Progenitor cell of endocrine pancreas (in vitro differentiated cells): ENCODE data around the gene SYNC. TPM values are rescaled to one million over a fixed set of nuclear protein-coding genes. Genes with fewer than 3 reads are reported as not detected.

Source experiments
- DNase-seq: peaks from one replicate; pipeline ENCODE4 v3.0.0; 2021; ENCODE audit warnings: low spot score; ENCODE audit not compliant: unreplicated experiment
- H3K27ac Mint-ChIP-seq: 2 replicates; pipeline ENCODE4 v1.8.0; 2021; ENCODE audit warnings: mild to moderate bottlenecking, moderate library complexity, mixed read lengths
- H3K27me3 Mint-ChIP-seq: 2 replicates; pipeline ENCODE4 v1.8.0; 2021; ENCODE audit warnings: mixed read lengths
- H3K36me3 Mint-ChIP-seq: 2 replicates; pipeline ENCODE4 v1.8.0; 2022; ENCODE audit warnings: mixed read lengths; ENCODE audit not compliant: insufficient read depth
- H3K4me1 Mint-ChIP-seq: 2 replicates; pipeline ENCODE4 v1.8.0; 2021; ENCODE audit warnings: low read depth, mixed read lengths
- H3K4me3 Mint-ChIP-seq: 2 replicates; pipeline ENCODE4 v1.8.0; 2021; ENCODE audit warnings: low read depth, mild to moderate bottlenecking, moderate library complexity, mixed read lengths
- H3K9me3 Mint-ChIP-seq: 2 replicates; pipeline ENCODE4 v1.8.0; 2021; ENCODE audit warnings: low read depth, mixed read lengths
- CTCF ChIP-seq: fragments of 200-600 bp; sonication (generic); IDR thresholded peaks from one replicate; pipeline ENCODE4 v1.5.0; 2021; ENCODE audit warnings: antibody characterized with exemption, mild to moderate bottlenecking; ENCODE audit not compliant: unreplicated experiment
- total RNA-seq: library from RNA; stranded (reverse); gene quantifications from 2 replicates; pipeline ENCODE4 v1.2.1, GENCODE V29; 2021

Gene SYNC
- total RNA-seq, 1 donor from 2014 or later, result not detected

GRCh38 chr1:32746130-32746529 is 43.6 kb upstream of the SYNC start:
- TF ChIP-seq CTCF, result no peak
- Mint-ChIP-seq H3K27ac (no peak overlapping the region), H3K4me1 (peaks cover 14% of the 10 kb centered on the region), H3K27me3 (no peaks in the 10 kb centered on the region), H3K9me3 (no peaks in the 10 kb centered on the region), H3K36me3 (peaks cover 8% of the 10 kb centered on the region), H3K4me3 (no peak overlapping the region)
- DNase-seq, result no peak

DNA sequence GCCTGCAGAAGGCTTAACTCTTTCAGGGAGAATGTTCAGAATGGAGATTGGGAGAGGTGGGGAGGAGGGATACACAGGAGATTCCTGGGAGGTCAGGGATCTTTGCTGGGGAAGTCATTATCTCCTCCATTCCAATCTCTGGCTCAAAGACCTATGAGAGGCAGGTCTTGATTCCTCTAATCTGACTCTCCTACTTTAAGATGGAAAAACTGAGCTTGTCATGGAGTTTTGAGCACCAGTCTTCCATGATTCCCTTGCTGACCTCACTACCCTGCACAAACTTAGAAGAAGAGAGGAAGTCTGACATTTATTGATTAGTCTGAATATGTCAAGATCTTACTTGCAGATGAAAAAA is 41.5 kb upstream of the SYNC start:
- peaks cover 8% of the 10 kb centered on the region for H3K36me3 Mint-ChIP-seq
- no peaks in the 10 kb centered on the region for H3K9me3 Mint-ChIP-seq
- peak overlapping the region; percentile 88 for H3K27ac Mint-ChIP-seq
- H3K4me1 Mint-ChIP-seq, result peaks cover 14% of the 10 kb centered on the region
- TF ChIP-seq CTCF, result no peak
- peak overlapping the region; percentile 42 for H3K4me3 Mint-ChIP-seq
- DNase-seq, result no peak
- no peaks in the 10 kb centered on the region for H3K27me3 Mint-ChIP-seq

- Mint-ChIP-seq H3K36me3 (peaks cover 8% of the 10 kb centered on the region), H3K27me3 (no peaks in the 10 kb centered on the region), H3K27ac (peak overlapping the region; percentile 95), H3K4me1 (peaks cover 14% of the 10 kb centered on the region), H3K9me3 (no peaks in the 10 kb centered on the region), H3K4me3 (peak overlapping the region; percentile 84)
- no peak for DNase-seq
- TF ChIP-seq CTCF, result no peak
Observed at GRCh38 chr1:32743380-32744070, 41.0 kb upstream of the SYNC start.

- DNase-seq, result no peak
- peak overlapping the region; percentile 95 for H3K27ac Mint-ChIP-seq
- H3K27me3 Mint-ChIP-seq, result no peaks in the 10 kb centered on the region
- peaks cover 14% of the 10 kb centered on the region for H3K4me1 Mint-ChIP-seq
- peaks cover 8% of the 10 kb centered on the region for H3K36me3 Mint-ChIP-seq
- peak overlapping the region; percentile 84 for H3K4me3 Mint-ChIP-seq
- H3K9me3 Mint-ChIP-seq, result no peaks in the 10 kb centered on the region
- no peak for TF ChIP-seq CTCF
Observed at GRCh38 chr1:32742956-32743355, 40.4 kb upstream of the SYNC start.

DNA sequence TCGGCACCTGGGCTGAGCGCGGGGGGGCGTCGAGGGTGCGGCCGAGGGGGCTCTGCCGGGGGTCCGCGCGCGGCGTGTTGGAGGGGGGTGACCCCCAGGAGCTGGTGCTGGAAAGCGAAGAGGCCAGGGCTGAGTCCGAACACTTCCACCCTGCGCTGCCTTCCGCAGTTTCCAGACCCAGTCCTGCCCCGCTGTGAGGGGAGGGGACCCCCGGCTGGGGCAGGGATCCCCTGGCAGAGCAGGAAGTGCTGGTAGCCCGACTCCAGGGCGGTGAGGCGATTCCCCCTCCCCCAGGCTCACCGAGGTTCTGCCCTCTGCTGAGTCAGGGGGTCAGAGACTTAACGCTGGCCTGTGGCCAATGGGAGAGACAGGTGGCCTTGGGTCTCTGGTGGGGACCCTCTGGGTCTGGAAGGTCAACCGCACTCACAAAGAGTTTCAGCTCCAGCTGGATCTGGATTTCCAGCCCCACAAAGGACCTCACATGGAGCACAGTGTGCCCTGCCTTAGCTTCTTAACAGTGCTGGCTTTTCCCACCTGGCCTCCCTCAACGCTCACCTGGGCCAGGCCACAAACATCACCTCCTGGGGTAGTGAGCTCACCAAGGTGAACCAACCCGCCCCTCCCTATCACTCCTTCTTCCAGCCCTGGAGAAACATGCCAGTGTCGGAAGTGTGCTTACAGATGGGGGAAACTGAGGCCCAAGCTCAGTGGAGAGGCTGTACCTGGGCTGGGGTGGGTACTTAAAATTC is 39.8 kb upstream of the SYNC start:
- Mint-ChIP-seq H3K27me3 (no peaks in the 10 kb centered on the region), H3K9me3 (no peaks in the 10 kb centered on the region), H3K27ac (peak overlapping the region; percentile 95), H3K4me3 (peak overlapping the region; percentile 84), H3K4me1 (peaks cover 16% of the 10 kb centered on the region), H3K36me3 (peaks cover 8% of the 10 kb centered on the region)
- no peak for TF ChIP-seq CTCF
- DNase-seq, result peak; percentile 31
